Keratinocyte (primary cell): ENCODE measurements around the gene MRPL27.

Experiments
- CTCF ChIP-seq, 3 experiments: IDR thresholded peaks in 1 of 3; conservative IDR thresholded peaks in 1 of 3; optimal IDR thresholded peaks in 1 of 3; 2 replicates in 2 of 3; 3 replicates in 1 of 3; pipeline versions ENCODE3 to v1.5.1; 2011; ENCODE audit warnings: low read length in 3 of 3, mild to moderate bottlenecking in 3 of 3, moderate library complexity in 2 of 3, control low read depth in 1 of 3, inconsistent platforms in 1 of 3; ENCODE audit not compliant: insufficient read depth in 2 of 3; ENCODE audit errors: extremely low read depth in 1 of 3
- EZH2 ChIP-seq: IDR thresholded peaks from one replicate; pipeline ENCODE4 v1.6.1; 2012; ENCODE audit warnings: inconsistent platforms, mild to moderate bottlenecking, low read length, moderate library complexity

GRCh38 chr17:50389534-50389933 is 16.6 kb upstream of the MRPL27 start:
- TF ChIP-seq CTCF (optimal IDR thresholded peaks at IDR 0.05 in 1 of 3, IDR thresholded peaks at IDR 0.05 in 1 of 3, conservative IDR thresholded peaks at IDR 0.05 in 1 of 3; ENCODE audit: extremely low read depth in 1 of 3, insufficient read depth in 2 of 3, low read length in 3 of 3) (no peak), EZH2 (no peak)
